ENCODE data around the gene CCR4.
"Not testable (repeated sequence)": the region's sequence is repeated elsewhere in the genome, so short reads cannot be mapped to it uniquely, and the experiment has no call there.

The CCR4 gene

DNA sequence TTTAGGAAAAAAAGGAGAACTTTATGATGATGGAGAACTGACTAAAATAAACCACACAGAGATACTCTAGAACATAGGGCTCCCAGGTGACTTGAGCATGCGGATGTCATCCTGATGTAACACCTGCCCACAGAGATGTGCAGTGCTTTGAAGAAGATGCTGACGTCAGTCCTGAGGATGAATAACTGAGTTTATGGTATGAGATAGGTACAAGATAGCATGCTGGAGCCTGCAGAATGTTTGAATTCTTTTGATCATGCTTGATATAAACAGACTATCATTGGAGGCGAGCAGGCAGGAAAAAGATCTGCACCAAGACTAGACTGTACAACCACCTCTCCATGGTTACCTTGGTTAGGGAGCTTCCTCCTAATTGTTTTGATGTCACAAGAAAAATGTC is 12.4 kb downstream of the CCR4 start:
- 92 to 96% methylated on average over 3 of the region's 3 CpGs for WGBS, 2 experiments

DNA sequence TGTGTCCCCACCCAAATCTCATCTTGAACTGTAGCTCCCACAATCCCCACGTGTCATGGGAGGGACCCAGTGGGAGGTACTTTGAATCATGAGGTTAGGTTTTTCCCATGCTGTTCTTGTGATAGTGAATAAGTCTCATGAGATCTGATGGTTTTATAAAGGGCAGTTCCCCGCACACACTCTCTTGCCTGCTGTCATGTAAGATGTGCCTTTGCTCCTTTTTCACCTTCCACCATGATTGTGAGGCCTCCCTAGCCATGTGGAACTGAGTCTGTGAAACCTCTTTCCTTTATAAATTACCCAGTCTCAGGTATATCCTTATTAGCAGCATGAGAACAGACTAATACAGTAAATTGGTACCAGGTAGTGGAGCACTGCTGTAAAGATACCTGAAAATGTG is 13.3 kb downstream of the CCR4 start:
- H3K4me1 ChIP-seq (ENCODE audit: control insufficient read depth, insufficient read depth, low read length); H3K27me3 ChIP-seq (ENCODE audit: control insufficient read depth, insufficient read depth, low read length, poor library complexity, severe bottlenecking); H3K4me3 ChIP-seq (ENCODE audit: insufficient read depth, low read depth, low read length); H3K9me3 ChIP-seq (ENCODE audit: control insufficient read depth, low read length); H3K27ac ChIP-seq (ENCODE audit: insufficient read depth, low read depth, low read length, poor library complexity, severe bottlenecking); H3K36me3 ChIP-seq (ENCODE audit: control insufficient read depth, insufficient read depth, low read length): not testable (repeated sequence)
- WGBS, 2 experiments = 74 to 91% methylated on average over 2 of the region's 2 CpGs

More for the DNA sequence above, 12.4 kb downstream of the CCR4 start:
- no peaks in the 10 kb centered on the region for H3K27me3 ChIP-seq (ENCODE audit: control insufficient read depth, insufficient read depth, low read length, poor library complexity, severe bottlenecking)
- no peaks in the 10 kb centered on the region for H3K36me3 ChIP-seq (ENCODE audit: control insufficient read depth, insufficient read depth, low read length)
- no peaks in the 10 kb centered on the region for H3K9me3 ChIP-seq (ENCODE audit: control insufficient read depth, low read length)
- H3K4me3 ChIP-seq (ENCODE audit: insufficient read depth, low read depth, low read length) = no peak overlapping the region
- H3K4me1 ChIP-seq (ENCODE audit: control insufficient read depth, insufficient read depth, low read length) = no peaks in the 10 kb centered on the region
- H3K27ac ChIP-seq (ENCODE audit: insufficient read depth, low read depth, low read length, poor library complexity, severe bottlenecking) = no peak overlapping the region

GRCh38 chr3:32965617-32966213 is 14.3 kb downstream of the CCR4 start:
- H3K27me3 ChIP-seq (ENCODE audit: control insufficient read depth, insufficient read depth, low read length, poor library complexity, severe bottlenecking); H3K4me3 ChIP-seq (ENCODE audit: insufficient read depth, low read depth, low read length); H3K4me1 ChIP-seq (ENCODE audit: control insufficient read depth, insufficient read depth, low read length); H3K27ac ChIP-seq (ENCODE audit: insufficient read depth, low read depth, low read length, poor library complexity, severe bottlenecking); H3K36me3 ChIP-seq (ENCODE audit: control insufficient read depth, insufficient read depth, low read length); H3K9me3 ChIP-seq (ENCODE audit: control insufficient read depth, low read length): not testable (repeated sequence)
- 84 to 91% methylated on average over 2 of the region's 2 CpGs for WGBS, 2 experiments

DNA sequence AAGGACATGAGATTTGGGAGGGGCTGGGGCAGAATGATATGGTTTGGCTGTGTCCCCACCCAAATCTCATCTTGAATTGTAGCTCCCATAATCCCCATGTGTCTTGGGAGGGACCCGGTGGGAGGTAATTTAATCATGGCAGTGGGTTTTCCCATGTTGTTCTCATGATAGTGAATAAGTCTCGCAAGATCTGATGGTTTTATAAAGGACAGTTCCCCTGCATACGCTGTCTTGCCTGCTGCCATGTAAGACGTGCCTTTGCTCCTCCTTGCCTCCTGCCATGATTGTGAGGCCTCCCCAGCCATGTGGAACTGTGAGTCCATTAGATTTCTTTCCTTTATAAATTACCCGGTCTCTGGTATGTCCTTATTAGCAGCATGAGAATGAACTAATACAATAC is 15.2 kb downstream of the CCR4 start:
- H3K27ac ChIP-seq (ENCODE audit: insufficient read depth, low read depth, low read length, poor library complexity, severe bottlenecking); H3K36me3 ChIP-seq (ENCODE audit: control insufficient read depth, insufficient read depth, low read length); H3K4me1 ChIP-seq (ENCODE audit: control insufficient read depth, insufficient read depth, low read length); H3K4me3 ChIP-seq (ENCODE audit: insufficient read depth, low read depth, low read length); H3K27me3 ChIP-seq (ENCODE audit: control insufficient read depth, insufficient read depth, low read length, poor library complexity, severe bottlenecking); H3K9me3 ChIP-seq (ENCODE audit: control insufficient read depth, low read length): not testable (repeated sequence)
- WGBS, 2 experiments = 79 to 86% methylated on average over 4 to 5 of the region's 5 CpGs

DNA sequence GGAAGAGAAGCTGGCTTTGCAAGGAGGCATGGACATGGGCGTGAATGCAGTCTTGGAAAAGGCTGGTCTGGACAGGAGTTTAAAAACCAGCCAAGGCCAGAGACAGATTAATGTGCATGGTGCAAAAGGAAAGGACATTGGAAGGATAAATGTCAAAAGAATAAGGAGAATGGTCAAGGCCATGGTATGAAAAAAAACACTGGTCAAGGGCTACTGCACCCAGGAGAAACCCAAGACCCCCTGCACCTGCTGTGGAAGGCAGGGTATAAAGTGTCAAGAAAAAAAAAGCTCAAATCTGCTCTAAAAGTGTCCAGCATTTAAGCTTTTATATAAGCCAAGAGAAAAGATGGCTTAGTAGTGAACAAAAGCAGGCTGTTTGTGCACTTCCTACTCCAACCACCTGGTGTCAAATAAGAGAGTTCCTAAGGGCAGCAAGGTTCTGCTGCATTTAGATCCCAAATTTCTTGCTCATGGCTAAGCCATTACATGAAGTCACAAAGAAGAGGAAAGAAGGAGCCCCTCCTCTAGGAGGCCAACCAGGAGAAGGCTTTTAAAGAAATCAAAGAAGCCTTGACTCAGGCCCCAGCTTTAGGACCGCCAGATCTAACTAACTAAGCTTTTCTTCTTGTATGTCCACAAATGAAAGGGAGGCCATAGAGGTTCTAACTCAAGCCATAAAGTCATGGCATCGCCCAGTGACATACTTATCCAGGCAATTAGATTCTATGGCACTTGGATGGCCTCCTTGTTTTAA is 16.9 kb downstream of the CCR4 start:
- WGBS, 2 experiments = 93% methylated on average over 3 of the region's 3 CpGs
- H3K27ac ChIP-seq (ENCODE audit: insufficient read depth, low read depth, low read length, poor library complexity, severe bottlenecking) = no peak overlapping the region
- H3K4me3 ChIP-seq (ENCODE audit: insufficient read depth, low read depth, low read length) = no peak overlapping the region
- no peaks in the 10 kb centered on the region for H3K4me1 ChIP-seq (ENCODE audit: control insufficient read depth, insufficient read depth, low read length)
- no peaks in the 10 kb centered on the region for H3K9me3 ChIP-seq (ENCODE audit: control insufficient read depth, low read length)
- H3K27me3 ChIP-seq (ENCODE audit: control insufficient read depth, insufficient read depth, low read length, poor library complexity, severe bottlenecking) = no peaks in the 10 kb centered on the region
- no peaks in the 10 kb centered on the region for H3K36me3 ChIP-seq (ENCODE audit: control insufficient read depth, insufficient read depth, low read length)

GRCh38 chr3:32968920-32969389 is 17.5 kb downstream of the CCR4 start:
- 94 to 96% methylated on average over 6 of the region's 6 CpGs for WGBS, 2 experiments
- Histone ChIP-seq H3K27me3 (ENCODE audit: control insufficient read depth, insufficient read depth, low read length, poor library complexity, severe bottlenecking) (no peaks in the 10 kb centered on the region), H3K9me3 (ENCODE audit: control insufficient read depth, low read length) (no peaks in the 10 kb centered on the region), H3K4me3 (ENCODE audit: insufficient read depth, low read depth, low read length) (no peak overlapping the region), H3K36me3 (ENCODE audit: control insufficient read depth, insufficient read depth, low read length) (no peaks in the 10 kb centered on the region), H3K4me1 (ENCODE audit: control insufficient read depth, insufficient read depth, low read length) (no peaks in the 10 kb centered on the region), H3K27ac (ENCODE audit: insufficient read depth, low read depth, low read length, poor library complexity, severe bottlenecking) (no peak overlapping the region)

GRCh38 chr3:32969656-32970055 is 18.2 kb downstream of the CCR4 start:
- Histone ChIP-seq H3K27ac (ENCODE audit: insufficient read depth, low read depth, low read length, poor library complexity, severe bottlenecking) (no peak overlapping the region), H3K9me3 (ENCODE audit: control insufficient read depth, low read length) (no peaks in the 10 kb centered on the region), H3K36me3 (ENCODE audit: control insufficient read depth, insufficient read depth, low read length) (no peaks in the 10 kb centered on the region), H3K4me1 (ENCODE audit: control insufficient read depth, insufficient read depth, low read length) (no peaks in the 10 kb centered on the region), H3K4me3 (ENCODE audit: insufficient read depth, low read depth, low read length) (no peak overlapping the region), H3K27me3 (ENCODE audit: control insufficient read depth, insufficient read depth, low read length, poor library complexity, severe bottlenecking) (no peaks in the 10 kb centered on the region)
- 92 to 93% methylated on average over 4 of the region's 4 CpGs for WGBS, 2 experiments

DNA sequence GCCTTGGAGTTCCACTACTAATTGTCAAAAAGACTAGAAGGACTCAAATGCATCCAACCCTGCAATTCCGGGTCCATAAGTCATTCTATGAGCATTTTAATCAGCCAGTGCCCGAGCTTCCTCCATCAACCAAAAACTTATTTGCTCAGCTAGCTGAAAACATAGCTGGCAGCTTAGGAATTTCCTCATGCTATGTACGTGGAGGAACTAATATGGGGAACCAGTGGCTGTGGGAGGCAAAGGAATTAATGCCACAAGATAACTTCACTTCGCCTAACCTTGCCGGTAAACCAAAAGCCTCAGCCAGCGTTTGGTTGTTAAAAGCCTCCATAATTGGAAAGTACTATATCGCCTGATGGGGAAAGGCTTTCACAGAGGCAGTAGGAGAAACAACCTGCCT is 19.8 kb downstream of the CCR4 start:
- H3K4me3 ChIP-seq (ENCODE audit: insufficient read depth, low read depth, low read length) = not testable (repeated sequence)

GRCh38 chr3:32972482-32973146 is 21.2 kb downstream of the CCR4 start:
- 91 to 95% methylated on average over 4 of the region's 4 CpGs for WGBS, 2 experiments
- no peak overlapping the region for H3K27ac ChIP-seq (ENCODE audit: insufficient read depth, low read depth, low read length, poor library complexity, severe bottlenecking)

More for the DNA sequence above, 19.8 kb downstream of the CCR4 start:
- not testable (repeated sequence) for H3K36me3 ChIP-seq (ENCODE audit: control insufficient read depth, insufficient read depth, low read length); H3K4me1 ChIP-seq (ENCODE audit: control insufficient read depth, insufficient read depth, low read length); H3K27ac ChIP-seq (ENCODE audit: insufficient read depth, low read depth, low read length, poor library complexity, severe bottlenecking); H3K9me3 ChIP-seq (ENCODE audit: control insufficient read depth, low read length); H3K27me3 ChIP-seq (ENCODE audit: control insufficient read depth, insufficient read depth, low read length, poor library complexity, severe bottlenecking)
- WGBS, 2 experiments = 84 to 88% methylated on average over 7 of the region's 7 CpGs

GRCh38 chr3:32973982-32974381 is 22.5 kb downstream of the CCR4 start:
- Histone ChIP-seq H3K9me3 (ENCODE audit: control insufficient read depth, low read length) (no peaks in the 10 kb centered on the region), H3K27ac (ENCODE audit: insufficient read depth, low read depth, low read length, poor library complexity, severe bottlenecking) (no peak overlapping the region), H3K27me3 (ENCODE audit: control insufficient read depth, insufficient read depth, low read length, poor library complexity, severe bottlenecking) (no peaks in the 10 kb centered on the region), H3K4me3 (ENCODE audit: insufficient read depth, low read depth, low read length) (no peak overlapping the region), H3K4me1 (ENCODE audit: control insufficient read depth, insufficient read depth, low read length) (no peaks in the 10 kb centered on the region), H3K36me3 (ENCODE audit: control insufficient read depth, insufficient read depth, low read length) (no peaks in the 10 kb centered on the region)
- WGBS, 2 experiments = 95 to 100% methylated on average over 1 of the region's 1 CpG

More at GRCh38 chr3:32972482-32973146, 21.2 kb downstream of the CCR4 start:
- H3K9me3 ChIP-seq (ENCODE audit: control insufficient read depth, low read length) = no peaks in the 10 kb centered on the region
- no peaks in the 10 kb centered on the region for H3K27me3 ChIP-seq (ENCODE audit: control insufficient read depth, insufficient read depth, low read length, poor library complexity, severe bottlenecking)
- H3K36me3 ChIP-seq (ENCODE audit: control insufficient read depth, insufficient read depth, low read length) = no peaks in the 10 kb centered on the region
- no peaks in the 10 kb centered on the region for H3K4me1 ChIP-seq (ENCODE audit: control insufficient read depth, insufficient read depth, low read length)
- no peak overlapping the region for H3K4me3 ChIP-seq (ENCODE audit: insufficient read depth, low read depth, low read length)

Measured in ectodermal cell (in vitro differentiated cells).